Measurements from ENCODE around the gene MRPS16.

MRPS16 gene

DNA sequence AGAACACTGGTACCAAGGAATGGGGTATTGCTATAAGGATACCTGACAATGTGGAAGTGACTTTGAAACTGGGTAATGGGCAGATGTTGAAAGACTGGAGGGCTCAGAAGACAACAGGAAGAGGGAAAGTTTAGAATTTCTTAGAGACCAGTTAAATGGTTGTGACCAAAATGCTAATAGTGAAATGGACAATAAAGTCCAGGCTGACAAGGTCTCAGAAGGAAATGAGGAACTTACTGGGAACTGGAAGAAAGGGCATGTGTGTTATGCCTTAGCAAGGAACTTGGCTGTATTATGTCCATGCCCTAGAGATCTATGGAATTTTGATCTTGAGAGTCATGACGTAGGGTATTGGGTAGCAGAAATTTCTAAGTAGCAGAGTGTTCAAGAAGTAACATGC lies 46.6 kb downstream of the MRPS16 start:
- Histone ChIP-seq H3K4me3 (ENCODE audit: low read depth in 1 of 2, low read length in 2 of 2) (no peak overlapping the region), H3K36me3 (ENCODE audit: control insufficient read depth in 1 of 2, insufficient read depth in 2 of 2, low read length in 2 of 2) (peaks cover 0 to 17% of the 10 kb centered on the region in 2 donors)

GRCh38 chr10:73205081-73205480 lies 47.4 kb downstream of the MRPS16 start:
- Histone ChIP-seq H3K4me3 (ENCODE audit: low read depth in 1 of 2, low read length in 2 of 2) (no peak overlapping the region), H3K9ac (ENCODE audit: low read depth in 1 of 2, low read length in 2 of 2) (no peak overlapping the region), H3K4me1 (ENCODE audit: control insufficient read depth in 1 of 2, insufficient read depth in 2 of 2, low read length in 2 of 2) (no peaks in the 10 kb centered on the region), H3K27ac (ENCODE audit: low read depth, low read length) (no peak overlapping the region), H3K9me3 (ENCODE audit: control insufficient read depth in 1 of 2, low read length in 2 of 2) (no peaks in the 10 kb centered on the region), H3K27me3 (ENCODE audit: control insufficient read depth in 1 of 2, insufficient read depth in 2 of 2, low read length in 2 of 2) (no peaks in the 10 kb centered on the region), H3K36me3 (ENCODE audit: control insufficient read depth in 1 of 2, insufficient read depth in 2 of 2, low read length in 2 of 2) (peaks cover 0 to 13% of the 10 kb centered on the region in 2 donors)

More for the DNA sequence above, 46.6 kb downstream of the MRPS16 start:
- Histone ChIP-seq H3K9ac (ENCODE audit: low read depth in 1 of 2, low read length in 2 of 2) (no peak overlapping the region), H3K4me1 (ENCODE audit: control insufficient read depth in 1 of 2, insufficient read depth in 2 of 2, low read length in 2 of 2) (no peaks in the 10 kb centered on the region), H3K27ac (ENCODE audit: low read depth, low read length) (no peak overlapping the region), H3K9me3 (ENCODE audit: control insufficient read depth in 1 of 2, low read length in 2 of 2) (no peaks in the 10 kb centered on the region), H3K27me3 (ENCODE audit: control insufficient read depth in 1 of 2, insufficient read depth in 2 of 2, low read length in 2 of 2) (no peaks in the 10 kb centered on the region)

Data from duodenal mucosa (tissue), 2 donors.